Central memory CD8-positive, alpha-beta T cell (primary cell): ENCODE measurements around the gene PHF8.

ENCODE experiments used
- ATAC-seq: fragments of 150-1000 bp; cut with Tn5 transposase; replicated peaks from 2 replicates; pipeline ENCODE4 v1.10.0; 2022; ENCODE audit warnings: mild to moderate bottlenecking, moderate FRiP score, moderate number of reproducible peaks; ENCODE audit not compliant: poor library complexity, severe bottlenecking; ENCODE audit errors: extremely low read depth
- DNase-seq, 2 donors: peaks; one replicate each; pipeline ENCODE4 v3.0.0; 2021; ENCODE audit warnings: low spot score in 2 of 2
- H3K27ac Mint-ChIP-seq: one replicate; pipeline ENCODE4 v1.8.0; 2022; ENCODE audit warnings: low read depth, mild to moderate bottlenecking, moderate library complexity, mixed read lengths
- H3K27me3 Mint-ChIP-seq: one replicate; pipeline ENCODE4 v1.8.0; 2022; ENCODE audit warnings: mixed read lengths
- H3K36me3 Mint-ChIP-seq: one replicate; pipeline ENCODE4 v1.8.0; 2022; ENCODE audit warnings: mild to moderate bottlenecking, moderate library complexity, mixed read lengths; ENCODE audit not compliant: insufficient read depth
- H3K4me1 Mint-ChIP-seq: one replicate; pipeline ENCODE4 v1.8.0; 2022; ENCODE audit warnings: mixed read lengths
- H3K4me3 Mint-ChIP-seq: one replicate; pipeline ENCODE4 v1.8.0; 2022; ENCODE audit warnings: mild to moderate bottlenecking, moderate library complexity, mixed read lengths
- H3K9me3 Mint-ChIP-seq: one replicate; pipeline ENCODE4 v1.8.0; 2022; ENCODE audit warnings: mixed read lengths

The PHF8 gene

GRCh38 chrX:54049801-54050200, 5.5 kb upstream of the PHF8 start:
- ATAC-seq = no peak
- Mint-ChIP-seq H3K9me3 (no peaks in the 10 kb centered on the region), H3K4me3 (no peak overlapping the region), H3K4me1 (no peaks in the 10 kb centered on the region), H3K27me3 (no peaks in the 10 kb centered on the region), H3K36me3 (peaks cover 2% of the 10 kb centered on the region), H3K27ac (no peak overlapping the region)
- DNase-seq = no peak

DNA sequence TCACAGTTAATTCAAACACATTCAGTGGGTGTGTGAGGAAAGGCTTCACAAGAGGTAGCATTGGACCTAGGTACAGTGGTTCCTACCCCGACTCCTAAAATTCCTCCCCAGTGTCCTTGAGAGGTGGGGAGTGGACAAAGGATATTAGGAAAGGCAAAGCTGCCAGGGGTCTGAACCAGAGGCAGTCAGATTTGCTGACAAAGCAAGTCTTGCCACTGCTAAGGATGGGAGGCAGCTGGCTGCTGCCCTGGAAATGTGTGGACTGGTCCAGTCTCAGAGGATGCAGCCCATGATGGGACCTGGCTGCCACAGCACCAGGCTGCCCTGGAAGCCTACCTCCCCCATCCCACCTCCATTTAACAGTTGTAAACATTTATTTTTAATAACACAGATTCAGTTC, 4.1 kb upstream of the PHF8 start:
- Mint-ChIP-seq H3K4me1 (peaks cover 3% of the 10 kb centered on the region), H3K27me3 (no peaks in the 10 kb centered on the region), H3K36me3 (peaks cover 12% of the 10 kb centered on the region), H3K27ac (no peak overlapping the region), H3K9me3 (no peaks in the 10 kb centered on the region), H3K4me3 (no peak overlapping the region)
- no peak for DNase-seq
- no peak for ATAC-seq

- peak overlapping the region; percentile 94 for H3K27ac Mint-ChIP-seq
- H3K4me3 Mint-ChIP-seq = peak overlapping the region; percentile 91
- ATAC-seq (no peak), DNase-seq (no peak)
- H3K36me3 Mint-ChIP-seq = peaks cover 25% of the 10 kb centered on the region
- no peaks in the 10 kb centered on the region for H3K27me3 Mint-ChIP-seq
- H3K9me3 Mint-ChIP-seq = no peaks in the 10 kb centered on the region
- H3K4me1 Mint-ChIP-seq = peaks cover 17% of the 10 kb centered on the region
These were observed 1.4 kb upstream of the PHF8 start for GRCh38 chrX:54045563-54046228.

DNA sequence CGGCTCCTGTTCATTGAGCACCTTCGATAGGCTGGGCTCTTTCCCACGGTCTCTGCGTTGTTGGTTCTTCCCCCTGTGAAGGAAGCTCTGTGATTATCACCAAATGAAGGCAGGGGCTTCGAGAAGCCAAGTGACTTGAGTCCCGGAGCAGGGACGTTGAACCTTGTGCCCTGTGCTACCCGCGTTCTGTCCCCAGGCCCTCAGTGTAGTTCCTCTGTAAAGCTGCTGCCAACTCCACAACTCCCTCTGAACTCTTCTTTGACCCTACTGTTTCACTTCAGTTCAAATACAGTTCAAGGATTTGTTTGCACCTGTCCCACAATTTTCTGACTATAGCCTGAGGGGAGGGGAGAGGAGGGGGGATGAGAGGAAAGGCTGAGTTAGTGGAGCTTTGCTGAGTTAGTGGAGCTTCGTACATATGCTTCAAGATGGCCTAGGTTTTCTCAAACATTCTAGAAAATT, 635 bp upstream of the PHF8 start:
- Mint-ChIP-seq H3K4me3 (peak overlapping the region; percentile 91), H3K27me3 (no peaks in the 10 kb centered on the region), H3K27ac (peak overlapping the region; percentile 94), H3K36me3 (peaks cover 30% of the 10 kb centered on the region), H3K4me1 (peaks cover 22% of the 10 kb centered on the region), H3K9me3 (no peaks in the 10 kb centered on the region)
- DNase-seq (no peak), ATAC-seq (no peak)

DNA sequence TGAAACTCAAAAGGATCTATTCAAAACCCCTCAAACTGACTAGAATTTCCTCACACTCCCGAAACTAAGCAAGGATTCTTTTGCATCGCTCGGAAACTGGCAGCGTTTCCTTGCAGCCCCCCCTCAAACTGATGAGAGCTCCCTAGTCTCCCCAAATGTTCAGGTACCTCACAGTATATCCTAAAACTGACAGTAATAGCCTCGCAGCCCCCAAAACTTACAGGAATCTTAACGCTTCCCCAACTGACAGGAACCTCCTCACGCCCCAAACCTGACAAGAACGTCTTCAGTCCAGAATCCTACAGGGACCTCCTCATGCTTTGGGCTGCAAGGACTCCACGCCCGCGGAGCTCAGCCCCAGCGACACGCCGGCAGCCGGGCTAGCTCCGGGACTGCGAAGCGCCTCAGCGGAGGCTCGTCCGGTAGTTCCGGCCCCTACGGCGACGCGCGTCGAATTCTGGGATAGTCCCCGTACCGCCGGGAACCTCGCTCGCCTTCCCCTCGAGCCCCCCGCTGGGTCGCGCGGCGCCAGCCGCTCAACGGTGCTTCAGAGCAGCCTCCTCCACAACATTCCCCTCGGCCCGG, 640 bp downstream of the PHF8 start:
- DNase-seq (no peak), ATAC-seq (peak; percentile 20)
- no peaks in the 10 kb centered on the region for H3K27me3 Mint-ChIP-seq

DNA sequence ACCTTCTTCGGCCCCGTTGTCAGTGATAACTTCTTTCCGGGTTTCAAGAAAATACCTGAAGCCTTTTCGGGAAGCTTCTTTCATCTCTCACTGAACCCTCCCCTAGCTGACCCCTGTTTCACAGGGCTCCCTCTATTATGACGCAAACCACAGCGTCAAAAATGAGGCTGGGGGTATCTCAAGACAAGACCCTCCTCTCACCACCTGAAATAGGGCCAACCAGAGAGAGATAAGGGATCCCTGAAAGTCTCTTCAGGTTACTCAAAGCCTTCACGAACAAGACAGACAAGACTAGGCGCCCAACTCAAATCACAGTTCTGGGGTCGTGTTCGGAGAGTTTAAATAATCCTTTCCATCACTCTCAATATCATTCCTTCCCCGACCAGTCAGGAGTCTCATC, 1.2 kb downstream of the PHF8 start:
- peak overlapping the region; percentile 91 for H3K4me3 Mint-ChIP-seq
- H3K36me3 Mint-ChIP-seq = peaks cover 37% of the 10 kb centered on the region
- no peak for DNase-seq
- peaks cover 22% of the 10 kb centered on the region for H3K4me1 Mint-ChIP-seq
- no peak for ATAC-seq
- peak overlapping the region; percentile 94 for H3K27ac Mint-ChIP-seq
- H3K9me3 Mint-ChIP-seq = no peaks in the 10 kb centered on the region
- H3K27me3 Mint-ChIP-seq = no peaks in the 10 kb centered on the region

More for the DNA sequence above, 640 bp downstream of the PHF8 start:
- Mint-ChIP-seq H3K4me3 (peak overlapping the region; percentile 91), H3K27ac (peak overlapping the region; percentile 94), H3K9me3 (no peaks in the 10 kb centered on the region), H3K36me3 (peaks cover 33% of the 10 kb centered on the region), H3K4me1 (peaks cover 22% of the 10 kb centered on the region)

DNA sequence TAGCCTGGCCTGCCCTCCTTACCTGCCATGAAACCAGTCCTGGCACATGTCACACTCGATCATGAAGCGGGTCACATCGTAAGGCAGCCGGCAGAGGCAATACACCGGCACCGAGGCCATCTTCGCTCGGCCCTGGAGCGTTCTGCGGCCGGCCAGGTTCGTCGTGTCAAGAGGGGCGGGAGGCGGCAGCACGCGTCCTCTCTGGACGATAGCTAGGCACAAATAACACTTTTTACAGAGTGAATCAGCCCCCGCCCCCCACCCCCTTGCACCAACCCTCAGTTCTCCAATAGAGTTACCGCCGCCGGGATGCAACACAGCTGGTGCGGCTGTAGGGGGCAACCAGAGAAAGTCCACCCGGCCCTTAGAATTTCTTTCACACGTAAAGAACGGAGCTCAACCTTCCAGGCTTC, 1.7 kb downstream of the PHF8 start:
- peaks cover 37% of the 10 kb centered on the region for H3K36me3 Mint-ChIP-seq
- ATAC-seq (no peak), DNase-seq (peak in 1 of 2 donors; percentile 16)
- H3K4me3 Mint-ChIP-seq = peak overlapping the region; percentile 91
- H3K27me3 Mint-ChIP-seq = no peaks in the 10 kb centered on the region
- peak overlapping the region; percentile 94 for H3K27ac Mint-ChIP-seq
- H3K9me3 Mint-ChIP-seq = no peaks in the 10 kb centered on the region
- H3K4me1 Mint-ChIP-seq = peaks cover 22% of the 10 kb centered on the region

- no peak for ATAC-seq
- peaks cover 41% of the 10 kb centered on the region for H3K36me3 Mint-ChIP-seq
- H3K4me3 Mint-ChIP-seq = no peak overlapping the region
- no peak for DNase-seq
- H3K9me3 Mint-ChIP-seq = no peaks in the 10 kb centered on the region
- peaks cover 45% of the 10 kb centered on the region for H3K4me1 Mint-ChIP-seq
- no peaks in the 10 kb centered on the region for H3K27me3 Mint-ChIP-seq
- H3K27ac Mint-ChIP-seq = no peak overlapping the region
These were observed 13.9 kb downstream of the PHF8 start for GRCh38 chrX:54030329-54030728.

DNA sequence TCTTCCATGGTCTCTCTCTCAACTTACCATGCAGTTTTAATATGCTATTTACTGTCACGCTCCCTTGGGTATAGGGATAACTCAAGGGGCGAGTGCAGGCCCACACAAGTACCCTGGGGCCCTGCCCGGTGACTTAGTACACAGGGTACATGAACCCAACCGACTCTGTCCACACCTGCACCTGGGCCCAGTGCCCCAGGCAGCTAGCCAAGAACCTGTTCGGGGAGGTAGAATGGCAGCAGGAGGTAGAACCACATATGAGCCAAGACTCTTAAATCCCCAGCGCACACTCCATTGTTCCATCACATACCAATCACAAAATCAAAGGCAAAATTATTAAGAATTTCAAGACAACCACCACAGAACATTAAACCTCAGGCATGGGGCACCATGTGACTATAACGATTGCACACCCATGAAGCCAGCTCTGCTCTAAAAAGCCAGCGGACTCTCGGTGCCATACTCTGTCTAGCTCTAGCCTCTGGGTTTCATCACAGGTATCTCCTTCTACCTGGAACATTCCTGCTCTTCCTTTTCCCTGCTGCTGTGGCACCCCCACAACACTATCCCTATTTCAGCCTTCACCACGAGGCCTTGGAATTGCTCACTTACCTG, 14.6 kb downstream of the PHF8 start:
- ATAC-seq (no peak), DNase-seq (no peak)
- Mint-ChIP-seq H3K9me3 (no peaks in the 10 kb centered on the region), H3K4me3 (no peak overlapping the region), H3K27ac (no peak overlapping the region), H3K27me3 (no peaks in the 10 kb centered on the region), H3K36me3 (peaks cover 36% of the 10 kb centered on the region), H3K4me1 (peaks cover 48% of the 10 kb centered on the region)

DNA sequence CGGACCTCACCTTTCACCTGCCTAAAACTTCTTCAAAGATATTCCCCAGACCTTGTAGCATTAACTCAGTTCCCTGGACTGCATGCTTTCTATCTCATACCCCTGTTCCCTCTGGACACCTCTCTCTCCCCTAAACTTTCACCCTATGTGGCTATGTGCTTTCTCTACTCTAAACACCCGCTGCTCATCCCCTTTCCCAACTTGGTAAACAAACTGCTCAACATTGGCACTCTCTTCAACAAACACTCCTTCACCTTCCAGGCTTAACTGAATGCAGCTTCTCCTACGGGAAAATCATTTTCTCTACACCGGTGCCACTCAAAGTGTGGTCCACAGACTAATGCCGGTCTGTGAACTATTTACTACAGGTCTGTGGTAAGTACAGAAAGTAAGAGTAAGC, 19.9 kb downstream of the PHF8 start:
- Mint-ChIP-seq H3K4me3 (no peak overlapping the region), H3K27ac (peak overlapping the region; percentile 9), H3K27me3 (no peaks in the 10 kb centered on the region), H3K4me1 (peaks cover 37% of the 10 kb centered on the region), H3K9me3 (no peaks in the 10 kb centered on the region), H3K36me3 (peaks cover 35% of the 10 kb centered on the region)
- ATAC-seq = no peak
- no peak for DNase-seq

DNA sequence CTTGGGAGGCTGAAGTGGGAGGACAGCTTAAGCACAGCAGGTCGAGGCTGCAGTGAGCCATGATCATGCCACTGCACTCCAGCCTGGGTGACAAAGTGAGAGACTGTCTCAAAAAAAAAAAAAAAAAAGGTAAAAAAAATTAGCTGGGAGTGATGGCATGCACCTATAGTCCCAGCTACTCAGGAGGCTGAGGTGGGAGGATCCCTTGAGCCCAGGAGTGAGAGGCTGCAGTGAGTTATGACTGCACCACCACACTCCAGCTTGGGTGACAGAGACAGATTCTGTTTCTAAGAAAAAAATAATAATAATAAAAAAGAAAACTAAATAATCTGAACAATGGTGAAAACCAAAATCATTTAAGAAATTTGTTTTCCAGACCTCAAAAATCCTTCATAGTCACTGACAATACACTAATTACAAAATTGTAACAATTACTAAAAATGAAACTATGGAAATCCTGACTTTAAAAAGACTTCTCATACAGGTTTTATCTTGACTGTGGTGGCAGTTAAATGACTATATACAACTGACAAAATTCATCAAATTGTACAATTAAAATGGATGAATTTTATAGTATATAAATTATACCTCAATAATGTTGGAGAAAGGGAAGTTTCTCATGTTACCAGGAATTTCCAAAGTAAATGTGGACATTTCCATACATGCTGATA, 31.3 kb downstream of the PHF8 start:
- no peak for DNase-seq
- H3K4me3 Mint-ChIP-seq = no peak overlapping the region
- no peak for ATAC-seq
- no peak overlapping the region for H3K27ac Mint-ChIP-seq
- H3K4me1 Mint-ChIP-seq = no peaks in the 10 kb centered on the region
- H3K36me3 Mint-ChIP-seq = peaks cover 33% of the 10 kb centered on the region
- no peaks in the 10 kb centered on the region for H3K9me3 Mint-ChIP-seq
- H3K27me3 Mint-ChIP-seq = no peaks in the 10 kb centered on the region

GRCh38 chrX:54007682-54008081, 36.6 kb downstream of the PHF8 start:
- no peak for DNase-seq
- no peak overlapping the region for H3K4me3 Mint-ChIP-seq
- no peak overlapping the region for H3K27ac Mint-ChIP-seq
- ATAC-seq = no peak
- H3K4me1 Mint-ChIP-seq = no peaks in the 10 kb centered on the region
- no peaks in the 10 kb centered on the region for H3K9me3 Mint-ChIP-seq
- H3K27me3 Mint-ChIP-seq = no peaks in the 10 kb centered on the region
- H3K36me3 Mint-ChIP-seq = peaks cover 35% of the 10 kb centered on the region
